Stimulated activated CD4-positive, alpha-beta T cell treated with anti-CD3 and anti-CD28 coated beads, TNF-alpha, amount 100 ng/mL, for 24 hours (primary cell): Measurements from ENCODE around the gene HLA-E.
"Not testable (repeated sequence)": the region's sequence is repeated elsewhere in the genome, so short reads cannot be mapped to it uniquely, and the experiment has no call there.

Source experiments
- DNase-seq, 3 experiments: peaks; one replicate each; pipeline ENCODE4 v3.0.0-alpha.2; 2020; ENCODE audit warnings: low read depth in 3 of 3

The HLA-E gene

GRCh38 chr6:30489081-30490025, at the start of gene HLA-E:
Gene HLA-E (plus strand): TSS chr6:30489509. CDS start chr6:30489532, 23 bp downstream.
- peak; percentile 76 to 89 (median 84) for DNase-seq

GRCh38 chr6:30441171-30441570, 48.1 kb upstream of the HLA-E start:
- no peak for DNase-seq

- no peak for DNase-seq
These were observed 45.5 kb upstream of the HLA-E start for GRCh38 chr6:30443657-30444450.

GRCh38 chr6:30444451-30444742, 44.9 kb upstream of the HLA-E start:
- DNase-seq: no peak

GRCh38 chr6:30446259-30446658, 43.0 kb upstream of the HLA-E start:
- DNase-seq: no peak

GRCh38 chr6:30447237-30447636, 42.1 kb upstream of the HLA-E start:
- no peak for DNase-seq

- no peak for DNase-seq
These were observed 38.8 kb upstream of the HLA-E start for GRCh38 chr6:30450548-30450908.

- peak in 1 of 3 experiments; percentile 53 for DNase-seq
These were observed 38.1 kb upstream of the HLA-E start for GRCh38 chr6:30450909-30451841.

- no peak for DNase-seq
These were observed 36.4 kb upstream of the HLA-E start for GRCh38 chr6:30452736-30453507.

GRCh38 chr6:30453508-30454116, 35.7 kb upstream of the HLA-E start:
- peak; percentile 63 to 83 (median 79) for DNase-seq

GRCh38 chr6:30459145-30459544, 30.2 kb upstream of the HLA-E start:
- no peak for DNase-seq

GRCh38 chr6:30461055-30461454, 28.3 kb upstream of the HLA-E start:
- no peak for DNase-seq

GRCh38 chr6:30462482-30462881, 26.8 kb upstream of the HLA-E start:
- no peak for DNase-seq

- DNase-seq: no peak
These were observed 26.1 kb upstream of the HLA-E start for GRCh38 chr6:30463242-30463641.

- peak in 2 of 3 experiments; percentile 30 to 67 for DNase-seq
These were observed 25.4 kb upstream of the HLA-E start for GRCh38 chr6:30463651-30464618.

GRCh38 chr6:30465595-30466306, 23.6 kb upstream of the HLA-E start:
- no peak for DNase-seq

GRCh38 chr6:30470968-30471367, 18.3 kb upstream of the HLA-E start:
- no peak for DNase-seq

- DNase-seq: not testable (repeated sequence)
These were observed 14.2 kb upstream of the HLA-E start for GRCh38 chr6:30475116-30475515.
